Ovary (tissue), 3 donors: Measurements from ENCODE around the gene SDR42E2.

ENCODE experiments used
- EP300 ChIP-seq: sonication (generic); formaldehyde crosslinking; IDR thresholded peaks from one replicate; pipeline ENCODE4 v1.6.1; 2017; ENCODE audit warnings: antibody characterized with exemption
- POLR2A ChIP-seq: fragments of 450-650 bp; IDR thresholded peaks from one replicate; pipeline ENCODE4 v1.6.1; 2017; ENCODE audit warnings: antibody characterized with exemption, mild to moderate bottlenecking, moderate library complexity
- TF ChIP-seq, protein P1 (sequence below), 3 donors: fragments of 450-650 bp in 2 of 3; fragments of 200-600 bp in 1 of 3; IDR thresholded peaks; one replicate each; pipeline versions ENCODE4 v1.5.1 to v1.8.0; 2016 to 2022; ENCODE audit warnings: antibody characterized with exemption in 3 of 3, mild to moderate bottlenecking in 1 of 3
- donor health status: DM: no; HTN: no; CAD: no.

DNA sequence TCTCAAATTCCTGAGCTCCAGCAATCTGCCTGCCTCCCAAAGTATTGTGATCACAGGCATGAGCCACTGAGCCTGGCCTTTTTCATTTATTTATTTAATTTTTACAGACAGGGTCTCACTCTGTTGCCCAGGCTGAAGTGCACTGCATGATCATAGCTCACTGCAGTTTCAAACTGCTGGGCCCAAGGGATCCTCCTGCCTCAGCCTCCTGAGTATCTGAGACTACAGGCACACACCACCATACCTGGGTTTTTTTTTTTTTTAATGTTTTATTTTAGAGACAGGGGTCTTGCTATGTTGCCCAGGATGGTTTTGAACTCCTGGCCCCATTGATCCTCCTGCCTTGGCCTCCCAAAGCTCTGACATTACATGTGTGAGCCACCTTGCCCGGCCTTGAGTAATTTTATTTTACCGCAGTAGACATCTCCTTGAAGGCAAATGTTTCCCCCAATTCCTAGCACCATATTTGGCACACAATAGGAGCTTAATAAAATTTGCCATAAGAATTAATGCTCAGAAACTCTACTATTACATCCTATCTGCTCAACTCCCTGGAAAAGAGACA is 41.9 kb downstream of the SDR42E2 start:
- TF ChIP-seq, protein P1, sequence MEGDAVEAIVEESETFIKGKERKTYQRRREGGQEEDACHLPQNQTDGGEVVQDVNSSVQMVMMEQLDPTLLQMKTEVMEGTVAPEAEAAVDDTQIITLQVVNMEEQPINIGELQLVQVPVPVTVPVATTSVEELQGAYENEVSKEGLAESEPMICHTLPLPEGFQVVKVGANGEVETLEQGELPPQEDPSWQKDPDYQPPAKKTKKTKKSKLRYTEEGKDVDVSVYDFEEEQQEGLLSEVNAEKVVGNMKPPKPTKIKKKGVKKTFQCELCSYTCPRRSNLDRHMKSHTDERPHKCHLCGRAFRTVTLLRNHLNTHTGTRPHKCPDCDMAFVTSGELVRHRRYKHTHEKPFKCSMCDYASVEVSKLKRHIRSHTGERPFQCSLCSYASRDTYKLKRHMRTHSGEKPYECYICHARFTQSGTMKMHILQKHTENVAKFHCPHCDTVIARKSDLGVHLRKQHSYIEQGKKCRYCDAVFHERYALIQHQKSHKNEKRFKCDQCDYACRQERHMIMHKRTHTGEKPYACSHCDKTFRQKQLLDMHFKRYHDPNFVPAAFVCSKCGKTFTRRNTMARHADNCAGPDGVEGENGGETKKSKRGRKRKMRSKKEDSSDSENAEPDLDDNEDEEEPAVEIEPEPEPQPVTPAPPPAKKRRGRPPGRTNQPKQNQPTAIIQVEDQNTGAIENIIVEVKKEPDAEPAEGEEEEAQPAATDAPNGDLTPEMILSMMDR (IDR thresholded peaks at IDR 0.05), result no peak
- TF ChIP-seq POLR2A, result no peak
- TF ChIP-seq EP300, result no peak
